Central memory CD4-positive, alpha-beta T cell (primary cell): ENCODE measurements around the gene TEX47.

Source experiments
- DNase-seq: peaks from one replicate; pipeline ENCODE4 v3.0.0; 2022
- total RNA-seq, 3 experiments: gene quantifications; one replicate each; lab custom pipeline; 2026; lab: John Stamatoyannopoulos, UW

Gene TEX47
- total RNA-seq = 0 reads per million in 3 experiments

DNA sequence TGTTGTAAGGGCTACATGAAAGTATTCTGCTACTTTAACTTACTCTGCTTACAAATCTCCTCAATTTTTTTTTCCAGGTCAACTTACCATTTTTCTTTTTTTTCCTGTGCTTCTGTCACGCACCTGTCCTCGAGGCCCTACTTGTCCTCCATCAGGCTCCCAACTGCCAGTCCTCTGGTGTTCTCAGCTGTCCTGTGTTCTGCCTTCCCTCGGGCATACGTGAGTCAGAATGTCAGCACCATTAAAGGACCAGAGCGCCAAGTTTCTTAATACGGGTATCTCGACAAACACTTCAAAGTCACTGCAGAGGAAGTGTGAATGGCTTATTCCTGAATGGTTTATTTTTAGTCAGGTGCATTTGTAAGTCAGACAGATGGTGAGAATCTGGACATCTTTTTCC lies at the start of gene TEX47:
TEX47 (minus strand) TSS at position 185 of the 400 bp plus-strand sequence. CDS start 795 bp downstream, outside the sequence.
- DNase-seq = no peak

GRCh38 chr7:88845091-88845490 lies 49.6 kb upstream of the TEX47 start:
- no peak for DNase-seq

GRCh38 chr7:88842201-88842600 lies 46.7 kb upstream of the TEX47 start:
- no peak for DNase-seq

DNA sequence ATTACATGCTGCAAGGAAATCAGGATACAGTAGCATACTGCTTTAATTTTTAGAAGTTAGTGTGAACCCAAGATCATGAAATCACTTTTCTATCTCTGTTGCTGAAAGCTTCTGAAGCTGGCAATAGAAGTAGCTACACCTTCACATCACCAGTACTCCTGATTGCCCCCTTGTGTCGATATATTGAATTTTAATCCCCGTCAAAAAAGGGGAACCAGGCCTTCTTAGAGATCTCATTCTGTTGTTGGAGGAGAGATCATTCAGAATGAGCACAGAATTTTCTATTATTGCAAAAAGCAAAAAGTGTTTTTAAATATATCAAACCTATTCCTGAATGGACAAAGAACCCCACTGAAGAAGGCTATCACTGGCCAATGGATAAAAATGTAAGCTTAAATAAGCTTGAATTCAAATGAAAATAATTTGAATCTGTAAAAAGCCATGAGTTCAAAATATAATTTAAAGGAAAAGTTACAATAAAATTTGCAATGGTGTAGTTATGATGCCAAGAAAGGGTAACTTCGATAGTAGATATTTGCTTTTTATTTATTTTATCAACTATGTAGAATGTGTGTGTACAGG lies 39.7 kb upstream of the TEX47 start:
- DNase-seq = no peak

DNA sequence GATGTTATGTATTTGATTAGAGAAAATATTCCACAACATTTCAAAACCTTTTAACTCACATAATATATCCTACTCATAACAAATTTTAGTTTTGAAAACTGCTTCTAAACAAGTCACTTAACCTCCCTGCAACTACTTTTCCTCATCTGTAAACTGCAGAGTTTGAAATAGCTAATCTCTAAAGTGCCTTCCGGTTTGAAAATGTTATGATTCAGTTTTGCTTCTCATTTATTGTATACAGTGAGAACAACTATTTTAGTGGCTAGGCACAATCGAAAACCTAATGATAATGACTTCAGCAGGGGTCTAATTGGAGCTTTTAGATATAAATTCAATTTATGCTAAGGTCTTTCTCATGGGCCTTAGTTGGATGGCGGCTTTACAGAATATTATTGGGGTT lies 30.7 kb upstream of the TEX47 start:
- no peak for DNase-seq

DNA sequence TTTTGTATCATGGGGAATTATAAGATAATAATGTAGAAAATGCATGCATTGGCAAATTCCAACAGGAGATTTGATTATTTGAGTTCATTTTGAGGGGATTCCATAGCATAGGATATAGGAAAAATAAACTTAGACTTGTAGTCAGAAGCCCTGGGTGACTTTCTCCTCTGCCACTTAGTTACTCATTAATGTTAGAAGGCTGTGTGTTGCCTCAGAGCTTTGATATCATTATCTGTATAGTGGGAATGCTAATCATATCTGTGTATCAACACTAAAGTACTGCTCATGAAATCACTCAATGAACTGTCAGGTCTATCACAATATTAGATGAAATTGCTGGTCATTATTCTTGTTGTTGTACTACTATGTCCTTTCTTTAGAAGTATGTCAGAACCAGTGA lies 23.0 kb upstream of the TEX47 start:
- no peak for DNase-seq

DNA sequence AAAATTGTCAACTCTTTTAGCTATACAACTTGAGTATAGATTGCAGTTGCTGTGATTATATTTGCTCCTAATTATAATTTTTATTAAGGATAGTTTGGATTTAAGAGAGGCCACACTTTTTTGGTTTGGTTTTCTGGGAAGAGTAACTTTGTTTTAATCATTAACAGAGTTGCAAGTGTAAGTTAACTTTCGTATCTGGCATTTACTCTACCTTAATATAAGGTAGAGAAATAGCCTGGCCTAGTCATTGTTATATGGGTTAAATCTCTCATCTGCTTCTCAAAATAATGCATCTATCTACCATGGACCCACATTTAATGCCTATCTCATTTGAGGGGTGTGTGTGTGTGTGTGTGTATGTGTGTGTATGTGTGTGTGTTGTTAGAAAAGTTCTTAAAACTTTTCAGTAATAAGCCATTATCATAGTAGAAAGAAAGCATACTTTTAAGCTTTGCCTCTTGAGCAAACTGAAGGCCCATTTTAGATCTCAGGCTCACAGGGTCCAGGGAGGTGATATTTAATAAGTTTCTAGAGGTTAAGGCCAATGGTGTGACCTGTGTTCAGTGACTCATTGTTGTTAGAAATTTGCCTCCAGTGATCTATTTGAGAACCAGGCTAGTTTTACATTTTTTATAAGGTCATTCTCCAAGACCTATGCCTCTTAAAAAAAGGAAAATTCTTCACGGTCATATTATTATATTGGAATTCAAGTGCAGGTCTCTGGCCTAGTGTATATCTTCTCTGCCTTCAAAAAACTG lies 10.9 kb upstream of the TEX47 start:
- no peak for DNase-seq

- DNase-seq = no peak
Measured at GRCh38 chr7:88801046-88801445, 5.5 kb upstream of the TEX47 start.

DNA sequence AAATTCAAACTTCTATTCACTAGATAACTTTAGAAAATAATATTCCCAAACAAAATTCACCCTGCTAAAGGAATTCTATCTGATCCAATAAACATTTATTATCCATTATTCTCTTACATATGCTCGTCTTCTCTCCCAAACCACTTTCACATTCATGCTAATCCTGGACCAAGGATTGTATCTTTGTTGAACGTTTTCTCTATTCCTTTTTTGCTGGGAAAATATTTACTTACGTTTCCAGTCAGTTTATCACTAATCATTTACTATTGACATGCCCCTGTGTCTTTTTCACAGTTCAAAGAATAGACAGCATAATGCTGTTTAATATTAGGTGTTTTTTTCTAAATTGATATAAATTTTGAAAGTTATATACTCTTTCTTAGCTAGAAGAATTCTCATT lies 3.2 kb downstream of the TEX47 start:
- no peak for DNase-seq

GRCh38 chr7:88791891-88792290 lies 3.6 kb downstream of the TEX47 start:
- no peak for DNase-seq

DNA sequence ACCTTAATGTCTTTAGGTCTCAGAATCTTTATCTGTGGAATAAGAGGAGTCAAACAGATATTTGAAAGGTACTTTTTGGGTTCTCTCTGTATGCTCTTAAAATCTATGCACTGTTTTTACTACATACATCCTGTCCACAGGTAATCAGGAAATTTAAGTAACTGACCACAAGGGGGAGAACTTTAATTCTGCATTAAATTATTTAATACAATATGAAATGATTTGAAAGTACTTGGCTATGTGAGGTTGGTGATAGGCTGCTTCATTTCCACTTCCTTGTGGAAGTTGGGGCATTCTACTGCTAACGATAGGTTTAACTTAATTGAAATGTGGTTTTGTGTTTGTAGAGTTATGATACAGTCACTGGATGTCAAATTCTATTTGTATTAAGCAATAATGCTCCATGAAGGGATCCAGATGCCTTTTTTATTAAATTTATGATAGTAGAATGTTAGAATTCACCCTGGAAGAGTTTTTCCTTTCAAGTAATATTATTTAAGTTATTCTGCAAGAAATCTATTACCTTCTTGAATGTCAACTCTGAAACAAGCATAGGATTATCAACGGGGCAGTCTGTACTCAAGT lies 6.0 kb downstream of the TEX47 start:
- DNase-seq = no peak

DNA sequence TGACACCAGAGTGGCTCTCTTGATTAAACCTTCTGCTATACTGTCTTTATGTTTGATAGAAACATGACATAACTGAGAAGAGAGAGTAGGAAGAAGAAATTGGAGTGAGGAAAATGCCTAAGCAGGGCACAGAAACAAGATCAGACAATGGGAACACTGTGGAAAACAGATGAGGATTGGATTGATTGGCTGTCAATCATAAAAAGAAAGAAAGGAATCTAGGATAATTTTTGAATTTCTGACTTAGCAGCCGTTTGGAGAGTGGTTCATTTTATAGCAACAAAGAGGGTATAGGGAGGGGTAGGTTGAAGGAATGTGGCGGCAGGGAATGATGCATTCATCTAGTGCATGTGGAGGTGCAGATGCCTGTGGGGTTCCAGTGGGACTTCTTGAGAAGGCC lies 7.8 kb downstream of the TEX47 start:
- DNase-seq = no peak

- DNase-seq = no peak
Measured at GRCh38 chr7:88775838-88776237, 19.7 kb downstream of the TEX47 start.

DNA sequence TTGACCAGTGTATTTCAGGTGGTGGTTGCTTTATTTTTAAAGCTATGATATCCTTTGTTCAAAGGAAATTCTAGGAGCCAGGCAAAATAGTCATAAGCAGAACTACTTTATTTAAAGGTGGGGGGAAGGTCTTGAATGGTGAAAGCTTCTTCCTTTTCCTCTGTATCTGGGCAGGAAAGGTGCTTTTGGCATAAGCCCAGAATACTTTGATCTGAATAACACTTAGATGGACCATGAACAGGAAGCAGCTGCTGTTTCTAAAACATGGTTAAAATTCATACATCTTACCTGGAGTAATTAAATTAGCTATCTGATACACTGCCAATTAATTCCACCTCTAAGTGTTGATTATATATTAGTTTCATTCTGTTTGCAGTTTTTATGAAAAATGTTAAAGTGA lies 22.8 kb downstream of the TEX47 start:
- DNase-seq = no peak

DNA sequence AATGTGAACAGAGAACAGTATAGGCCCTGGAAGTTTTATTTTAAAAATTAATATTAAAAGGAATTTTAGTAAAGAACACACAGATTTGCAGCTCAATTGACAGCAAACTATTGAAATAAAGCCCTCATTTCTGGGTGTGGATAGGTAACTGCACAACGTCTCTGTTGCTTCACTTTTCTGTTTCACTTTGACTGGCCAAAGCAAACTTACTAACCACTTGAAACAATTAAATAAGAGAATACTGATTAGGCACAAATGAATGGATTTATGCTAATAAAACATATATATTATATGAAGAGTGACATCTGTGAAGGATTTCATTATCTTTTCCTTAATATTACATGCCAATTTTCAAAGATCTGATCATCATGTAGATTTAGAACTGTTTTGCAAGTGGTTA lies 24.1 kb downstream of the TEX47 start:
- no peak for DNase-seq

DNA sequence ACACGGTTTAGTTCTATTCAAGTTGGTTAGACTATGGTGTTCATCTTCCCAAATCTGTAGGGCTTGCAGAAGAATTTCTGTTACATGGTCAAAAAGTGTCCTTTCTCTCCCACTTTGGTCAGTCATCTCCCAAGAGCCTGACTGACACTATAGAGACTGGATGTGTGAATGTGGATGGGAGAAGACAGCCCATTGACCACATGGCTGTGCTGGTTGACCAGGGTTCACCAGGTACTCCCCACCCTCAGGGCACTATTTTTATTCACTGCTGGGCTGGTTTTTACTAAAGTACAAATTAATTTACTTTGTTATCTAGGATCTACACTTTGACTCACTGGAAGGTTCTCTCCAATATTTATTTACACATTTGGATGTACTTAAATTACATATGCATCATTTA lies 33.8 kb downstream of the TEX47 start:
- no peak for DNase-seq

DNA sequence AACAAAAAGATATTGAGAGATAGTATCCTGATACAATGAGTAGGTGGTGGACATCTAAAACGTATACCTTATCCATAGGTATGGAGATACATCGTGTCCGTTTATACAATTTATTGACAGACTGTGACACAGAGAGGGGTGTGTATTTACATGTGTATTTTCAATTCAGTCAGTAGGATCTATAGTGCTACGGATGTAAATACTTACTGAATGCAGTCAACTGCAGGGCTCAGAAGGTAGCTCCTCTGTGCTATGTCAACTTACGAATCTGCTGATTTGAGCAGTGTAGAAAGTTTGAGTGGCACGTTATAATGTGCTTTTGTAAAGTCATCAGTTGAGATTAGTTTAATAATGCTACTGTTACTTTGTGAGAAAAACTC lies 35.4 kb downstream of the TEX47 start:
- no peak for DNase-seq

GRCh38 chr7:88759230-88760135 lies 36.1 kb downstream of the TEX47 start, which contains the start of gene ZNF804B:
TSS of gene ZNF804B (plus strand) at chr7:88759700. CDS start at chr7:88759977, 277 bp downstream.
- no peak for DNase-seq

GRCh38 chr7:88758381-88759229 lies 36.9 kb downstream of the TEX47 start:
- no peak for DNase-seq

DNA sequence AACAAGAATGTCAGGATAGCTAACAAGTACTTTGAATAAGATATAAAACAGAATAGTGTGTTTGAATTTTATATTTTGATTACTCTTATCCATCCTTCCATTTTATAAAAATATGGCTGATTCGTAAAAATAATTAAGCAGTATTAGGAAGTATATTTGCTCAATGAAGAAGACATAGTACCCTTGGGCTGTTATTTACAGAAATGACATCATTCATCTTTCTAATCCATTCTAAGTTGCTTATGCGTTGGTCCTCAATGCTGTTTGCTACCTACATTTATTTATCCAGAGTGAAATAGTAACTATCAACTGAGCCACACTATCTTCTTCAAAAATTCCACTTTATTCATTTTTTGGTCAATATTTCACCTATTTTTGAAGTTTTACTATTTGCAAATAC lies 38.2 kb downstream of the TEX47 start:
- DNase-seq = no peak

DNA sequence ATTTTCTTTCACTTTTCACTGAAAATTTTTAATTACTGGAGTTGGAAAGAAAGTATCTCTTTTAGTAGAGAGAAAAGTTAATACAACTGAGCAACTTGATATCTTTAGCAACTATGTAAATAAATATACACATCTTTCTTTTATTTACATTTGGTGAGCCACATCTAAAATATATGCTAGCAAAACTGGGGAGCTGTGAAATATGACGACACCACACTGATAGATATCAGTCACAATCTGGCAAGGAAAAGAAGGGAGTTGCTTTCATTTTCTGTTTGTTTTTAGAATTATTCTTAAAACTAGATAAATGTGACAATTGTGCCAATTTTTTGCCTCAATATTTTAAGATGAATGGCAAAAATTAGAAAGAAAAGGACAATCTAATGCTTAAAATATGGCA lies 38.7 kb downstream of the TEX47 start:
- no peak for DNase-seq

DNA sequence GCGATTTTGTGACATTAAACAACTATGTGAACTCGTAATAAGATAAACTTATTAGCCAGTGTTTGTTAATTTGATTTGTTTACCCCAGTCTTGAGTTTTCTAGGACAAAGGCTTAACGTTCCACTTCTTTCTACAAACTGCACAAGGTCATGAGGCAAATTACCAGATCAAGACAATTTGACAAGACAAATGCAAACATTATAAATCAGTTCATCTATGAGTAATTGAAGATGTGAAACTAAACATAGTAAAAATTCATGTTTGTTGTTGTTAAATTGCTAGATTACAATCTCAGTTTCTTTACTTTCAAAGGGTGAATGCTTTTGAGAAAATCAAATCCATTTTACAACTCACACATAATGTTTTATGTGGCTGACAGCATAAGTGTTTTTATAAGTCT lies 49.4 kb downstream of the TEX47 start:
- DNase-seq = no peak
